SH-SY5Y (cell line): Measurements from ENCODE around the gene S100A11.

Source experiments
- GATA2 ChIP-seq: IDR thresholded peaks from 2 replicates; pipeline ENCODE4 v1.6.1; 2011; ENCODE audit warnings: mild to moderate bottlenecking, low read depth, low read length
- GATA3 ChIP-seq: IDR thresholded peaks from 2 replicates; pipeline ENCODE4 v1.6.1; 2011; ENCODE audit warnings: low read depth, mild to moderate bottlenecking, low read length, moderate library complexity

DNA sequence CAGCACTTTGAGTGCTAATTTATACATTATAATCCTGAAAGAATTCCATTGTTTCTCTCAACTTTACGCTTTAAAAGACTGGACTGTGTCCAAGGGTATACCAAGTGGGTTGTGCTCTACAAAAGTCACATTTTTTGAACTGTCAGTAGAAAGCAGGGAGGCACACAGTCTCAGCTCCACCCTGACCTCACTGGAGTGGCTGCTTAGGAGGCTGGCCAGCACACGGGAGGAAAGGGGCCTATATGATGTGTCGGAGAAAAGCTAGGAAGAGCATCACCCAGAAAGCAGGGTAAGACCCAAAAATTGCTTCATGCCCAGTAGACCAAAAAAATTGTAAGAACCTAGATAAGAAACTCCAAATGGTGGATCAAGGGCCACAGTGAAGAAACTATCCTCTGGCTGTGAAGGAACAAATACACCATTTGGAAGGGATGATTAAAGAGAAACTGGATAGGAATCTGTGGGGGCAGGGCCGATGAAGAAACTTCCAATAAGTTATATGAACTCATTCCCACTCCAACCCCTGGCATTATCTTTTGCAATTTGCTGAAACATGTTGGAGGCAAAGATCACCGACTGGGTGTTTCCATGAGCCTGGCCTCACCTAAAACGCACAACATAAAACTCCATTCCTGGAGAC lies 45.0 kb downstream of the S100A11 start:
- TF ChIP-seq GATA3, result no peak
- TF ChIP-seq GATA2, result no peak
